GM12874 (cell line): ENCODE measurements around the gene SMKR1.

Experiments used
- TF ChIP-seq, protein P1 (sequence below): IDR thresholded peaks from 2 replicates; pipeline ENCODE4 v1.5.1; 2011; ENCODE audit warnings: low read depth, mild to moderate bottlenecking, control low read depth, low read length, moderate library complexity; ENCODE audit not compliant: insufficient read depth

SMKR1 gene

DNA sequence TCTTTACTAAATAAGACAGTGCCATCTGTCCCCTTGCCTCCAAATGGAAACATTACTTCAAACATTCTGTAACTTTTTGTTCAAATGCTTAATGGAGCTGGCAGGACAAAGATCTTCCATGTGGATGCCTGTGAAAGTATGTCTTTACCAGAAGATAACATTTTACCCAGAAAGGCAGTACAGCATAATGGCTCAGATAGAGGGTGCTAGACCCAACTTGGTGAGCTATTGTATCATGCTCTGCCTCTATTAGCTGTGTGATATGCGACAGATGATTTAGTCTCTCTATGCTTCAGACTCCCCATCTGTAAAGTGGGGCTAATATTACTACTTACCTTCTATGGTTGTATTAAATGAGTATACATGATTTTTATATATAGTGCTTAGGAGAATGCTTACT is 8.8 kb upstream of the SMKR1 start:
- TF ChIP-seq, protein P1, sequence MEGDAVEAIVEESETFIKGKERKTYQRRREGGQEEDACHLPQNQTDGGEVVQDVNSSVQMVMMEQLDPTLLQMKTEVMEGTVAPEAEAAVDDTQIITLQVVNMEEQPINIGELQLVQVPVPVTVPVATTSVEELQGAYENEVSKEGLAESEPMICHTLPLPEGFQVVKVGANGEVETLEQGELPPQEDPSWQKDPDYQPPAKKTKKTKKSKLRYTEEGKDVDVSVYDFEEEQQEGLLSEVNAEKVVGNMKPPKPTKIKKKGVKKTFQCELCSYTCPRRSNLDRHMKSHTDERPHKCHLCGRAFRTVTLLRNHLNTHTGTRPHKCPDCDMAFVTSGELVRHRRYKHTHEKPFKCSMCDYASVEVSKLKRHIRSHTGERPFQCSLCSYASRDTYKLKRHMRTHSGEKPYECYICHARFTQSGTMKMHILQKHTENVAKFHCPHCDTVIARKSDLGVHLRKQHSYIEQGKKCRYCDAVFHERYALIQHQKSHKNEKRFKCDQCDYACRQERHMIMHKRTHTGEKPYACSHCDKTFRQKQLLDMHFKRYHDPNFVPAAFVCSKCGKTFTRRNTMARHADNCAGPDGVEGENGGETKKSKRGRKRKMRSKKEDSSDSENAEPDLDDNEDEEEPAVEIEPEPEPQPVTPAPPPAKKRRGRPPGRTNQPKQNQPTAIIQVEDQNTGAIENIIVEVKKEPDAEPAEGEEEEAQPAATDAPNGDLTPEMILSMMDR = no peak

GRCh38 chr7:129494041-129494440 is 8.3 kb upstream of the SMKR1 start:
- TF ChIP-seq, protein P1 = no peak

DNA sequence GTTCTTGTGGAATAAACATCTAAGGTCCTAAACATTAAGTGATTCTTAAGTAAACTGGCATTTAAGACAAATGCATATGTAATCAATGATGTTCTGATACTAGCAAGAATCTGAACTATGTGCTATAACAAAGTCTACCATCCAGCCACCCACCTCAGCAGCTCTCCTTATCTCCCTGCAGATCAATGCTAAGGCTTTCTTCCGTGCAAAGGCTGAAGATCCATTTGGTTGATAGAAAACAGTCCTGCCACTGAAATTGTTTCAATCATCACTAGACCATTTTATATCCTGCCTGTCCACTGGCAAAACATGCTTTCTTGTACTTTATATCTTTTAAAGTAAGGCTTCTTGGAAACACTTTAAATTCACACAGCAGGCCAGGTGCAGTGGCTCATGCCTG is 6.3 kb upstream of the SMKR1 start:
- TF ChIP-seq, protein P1 = no peak

DNA sequence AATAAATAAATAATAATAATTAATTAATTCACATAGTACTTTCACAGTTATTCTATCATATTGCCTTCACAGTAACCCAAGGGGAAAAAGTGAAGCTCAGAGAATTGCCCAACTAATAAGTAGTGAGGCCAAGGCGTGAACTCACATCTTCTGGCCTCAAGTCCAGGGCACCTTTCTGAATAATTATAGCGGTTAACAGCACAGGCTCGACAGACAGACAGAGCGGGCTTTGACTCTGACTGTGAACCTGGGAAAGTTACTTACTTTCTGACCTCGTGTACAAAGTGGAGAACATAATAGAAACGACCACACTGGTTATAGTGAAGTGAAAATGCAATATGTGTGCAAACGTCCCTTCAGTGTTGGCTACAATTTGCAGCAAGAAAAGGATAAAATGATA is 5.7 kb upstream of the SMKR1 start:
- TF ChIP-seq, protein P1 = no peak

DNA sequence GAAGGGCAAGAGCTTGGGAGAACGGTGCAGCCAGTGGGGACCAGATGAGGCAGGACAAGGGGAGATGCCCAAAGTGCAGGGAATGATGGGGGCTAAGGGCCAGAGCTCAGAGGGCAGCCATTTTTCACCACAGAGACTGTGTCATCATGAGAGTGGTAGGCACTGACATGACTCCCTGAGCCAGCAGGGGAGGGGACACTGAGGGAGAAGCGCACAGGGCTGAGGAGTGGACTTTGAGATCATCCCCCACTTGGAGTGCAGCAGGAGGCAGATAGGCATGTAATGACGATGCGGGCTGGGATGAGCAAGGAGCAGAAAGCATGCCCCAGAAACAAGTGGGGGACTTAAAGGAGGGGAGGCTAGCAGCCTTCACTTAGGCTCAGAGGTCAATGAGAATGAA is 5.2 kb upstream of the SMKR1 start:
- TF ChIP-seq, protein P1 = no peak

DNA sequence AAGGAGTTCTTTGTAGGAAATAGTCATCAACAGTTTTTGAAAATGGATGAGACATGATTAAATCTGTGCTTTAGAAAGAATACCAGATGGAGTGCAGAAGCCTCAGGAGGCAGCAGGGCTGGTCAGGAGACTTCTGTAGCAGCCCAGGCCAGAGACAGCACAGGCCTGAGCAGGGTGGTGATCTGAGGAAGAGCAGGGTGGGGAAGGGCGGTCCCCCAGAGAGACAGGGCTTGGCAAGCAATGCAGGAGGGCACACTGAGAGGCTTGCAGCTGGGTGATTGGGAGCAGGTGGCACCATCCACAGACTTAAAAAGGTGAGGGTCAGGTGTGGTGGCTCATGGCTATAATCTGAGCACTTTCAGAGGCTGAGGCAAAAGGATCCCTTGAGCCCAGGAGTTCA is 4.3 kb upstream of the SMKR1 start:
- TF ChIP-seq, protein P1 = no peak

- TF ChIP-seq, protein P1 = no peak
Measured at GRCh38 chr7:129499999-129500398, 2.3 kb upstream of the SMKR1 start.
